Esophagus (tissue), 2 donors: Measurements from ENCODE around the gene ARGFX. TPM values are rescaled to one million over a fixed set of nuclear protein-coding genes. Genes with fewer than 3 reads are reported as not detected.
"Not testable (repeated sequence)": the region's sequence is repeated elsewhere in the genome, so short reads cannot be mapped to it uniquely, and the experiment has no call there.

Source experiments
- H3K27ac ChIP-seq, 2 donors: one replicate each; pipeline ENCODE4 v1.5.1; 2013; ENCODE audit warnings: low read depth in 2 of 2, mild to moderate bottlenecking in 2 of 2, inconsistent platforms in 1 of 2, low read length in 1 of 2, moderate library complexity in 1 of 2
- H3K27me3 ChIP-seq, 2 donors: one replicate each; pipeline ENCODE4 v1.6.1; 2013; ENCODE audit warnings: low read length in 2 of 2, control low read depth in 1 of 2, mild to moderate bottlenecking in 1 of 2; ENCODE audit not compliant: insufficient read depth in 2 of 2, control insufficient read depth in 1 of 2
- H3K36me3 ChIP-seq, 2 donors: one replicate each; pipeline ENCODE4 v1.6.1; 2013; ENCODE audit warnings: low read length in 1 of 2; ENCODE audit not compliant: control insufficient read depth in 2 of 2, insufficient read depth in 2 of 2
- H3K4me1 ChIP-seq, 2 donors: one replicate each; pipeline ENCODE4 v1.6.1; 2013; ENCODE audit warnings: low read length in 1 of 2; ENCODE audit not compliant: control insufficient read depth in 2 of 2, insufficient read depth in 2 of 2
- H3K4me3 ChIP-seq, 2 donors: one replicate each; pipeline ENCODE4 v1.5.1; 2013; ENCODE audit warnings: low read length in 2 of 2, mild to moderate bottlenecking in 2 of 2, low read depth in 1 of 2, moderate library complexity in 1 of 2
- H3K9me3 ChIP-seq, 2 donors: one replicate each; pipeline ENCODE4 v1.6.1; 2013; ENCODE audit warnings: mild to moderate bottlenecking in 2 of 2, low read depth in 1 of 2, low read length in 1 of 2, moderate library complexity in 1 of 2; ENCODE audit not compliant: control insufficient read depth in 2 of 2, insufficient read depth in 1 of 2
- WGBS, 2 donors: extraction: QIAGEN DNeasy Blood & Tissue Kit; methylation state at CpG; one replicate each; pipeline ENCODE4 v1.1.7; 2013; 5-methylcytosine and 5-hydroxymethylcytosine counted together
- polyA plus RNA-seq, 2 donors: library from polyadenylated mRNA; stranded (reverse); fragments of 200-250 nt; gene quantifications; one replicate each; pipeline ENCODE4 v1.2.3, GENCODE V29; 2013
- donor health status: healthy with polysubstance abuse.
- donor health status: Bipolar disorder and iron deficiency.

ARGFX gene
- polyA plus RNA-seq, 2 donors, result not detected

DNA sequence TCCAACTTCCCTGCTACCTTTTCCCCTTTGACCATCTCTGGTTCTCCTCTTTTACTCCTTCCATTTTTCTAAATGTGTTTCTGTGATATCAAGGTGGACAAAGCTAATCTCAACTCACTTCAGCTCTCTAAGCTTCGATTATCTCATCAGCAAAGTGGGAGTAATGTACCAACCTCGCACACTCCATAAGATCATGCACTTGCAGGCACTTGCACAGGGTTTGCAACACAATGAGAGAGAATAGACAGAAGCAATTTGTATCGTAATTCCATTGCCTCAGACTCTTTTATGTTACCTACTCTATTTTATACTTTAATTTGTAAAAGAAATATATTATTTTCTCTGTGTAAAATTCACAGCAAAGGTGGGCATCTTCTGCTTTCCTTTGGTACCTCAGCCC, 15.0 kb upstream of the ARGFX start:
- Histone ChIP-seq H3K36me3 (no peaks in the 10 kb centered on the region), H3K27me3 (no peaks in the 10 kb centered on the region), H3K4me3 (no peak overlapping the region), H3K4me1 (no peaks in the 10 kb centered on the region), H3K27ac (no peak overlapping the region), H3K9me3 (no peaks in the 10 kb centered on the region)
- 75 to 84% methylated on average over 3 of the region's 3 CpGs for whole genome bisulfite sequencing, 2 donors

GRCh38 chr3:121557426-121557934, 10.3 kb upstream of the ARGFX start:
- Histone ChIP-seq H3K36me3 (no peaks in the 10 kb centered on the region), H3K4me1 (no peaks in the 10 kb centered on the region), H3K27ac (no peak overlapping the region), H3K4me3 (no peak overlapping the region), H3K9me3 (no peaks in the 10 kb centered on the region), H3K27me3 (no peaks in the 10 kb centered on the region)
- 89% methylated on average over 5 of the region's 5 CpGs for WGBS, 2 donors

GRCh38 chr3:121562148-121562547, 5.6 kb upstream of the ARGFX start:
- no peaks in the 10 kb centered on the region for H3K9me3 ChIP-seq
- H3K27me3 ChIP-seq, result no peaks in the 10 kb centered on the region
- no peaks in the 10 kb centered on the region for H3K36me3 ChIP-seq
- no peaks in the 10 kb centered on the region for H3K4me1 ChIP-seq
- no peak overlapping the region for H3K27ac ChIP-seq
- no peak overlapping the region for H3K4me3 ChIP-seq

- Histone ChIP-seq H3K27me3 (no peaks in the 10 kb centered on the region), H3K36me3 (no peaks in the 10 kb centered on the region), H3K4me1 (no peaks in the 10 kb centered on the region), H3K27ac (no peak overlapping the region), H3K9me3 (no peaks in the 10 kb centered on the region), H3K4me3 (no peak overlapping the region)
- WGBS, 2 donors, result 64 to 77% methylated on average over 9 of the region's 9 CpGs
Observed at GRCh38 chr3:121566773-121567172, 976 bp upstream of the ARGFX start.

GRCh38 chr3:121574449-121574848, 6.7 kb downstream of the ARGFX start:
- Histone ChIP-seq H3K9me3 (no peaks in the 10 kb centered on the region), H3K36me3 (no peaks in the 10 kb centered on the region), H3K4me3 (no peak overlapping the region), H3K27me3 (no peaks in the 10 kb centered on the region), H3K4me1 (no peaks in the 10 kb centered on the region), H3K27ac (no peak overlapping the region)
- 40 to 51% methylated on average over 6 of the region's 6 CpGs for WGBS, 2 donors

DNA sequence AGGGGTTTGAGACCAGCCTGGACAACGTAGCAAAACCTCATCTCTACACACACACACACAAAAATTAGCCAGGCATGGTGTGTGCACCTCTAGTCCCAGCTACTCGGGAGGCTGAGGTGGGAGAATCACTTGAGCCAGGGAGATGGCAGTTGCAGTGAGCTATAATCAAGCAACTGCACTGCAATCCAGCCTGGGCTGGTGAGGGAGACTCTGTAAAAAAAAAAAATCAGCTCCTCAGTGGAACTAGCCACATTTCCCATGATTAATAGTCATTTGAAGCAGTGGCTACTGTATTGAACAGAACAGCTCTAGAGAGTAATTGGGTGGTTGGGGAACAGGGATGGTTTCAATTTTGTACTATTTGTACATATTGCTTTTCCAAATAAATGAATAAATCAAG, 13.9 kb downstream of the ARGFX start:
- H3K36me3 ChIP-seq, result no peaks in the 10 kb centered on the region
- no peak overlapping the region for H3K4me3 ChIP-seq
- no peaks in the 10 kb centered on the region for H3K27me3 ChIP-seq
- no peaks in the 10 kb centered on the region for H3K9me3 ChIP-seq
- no peak overlapping the region for H3K27ac ChIP-seq
- H3K4me1 ChIP-seq, result no peaks in the 10 kb centered on the region
- whole genome bisulfite sequencing, 2 donors, result 68% methylated on average over 2 of the region's 2 CpGs

DNA sequence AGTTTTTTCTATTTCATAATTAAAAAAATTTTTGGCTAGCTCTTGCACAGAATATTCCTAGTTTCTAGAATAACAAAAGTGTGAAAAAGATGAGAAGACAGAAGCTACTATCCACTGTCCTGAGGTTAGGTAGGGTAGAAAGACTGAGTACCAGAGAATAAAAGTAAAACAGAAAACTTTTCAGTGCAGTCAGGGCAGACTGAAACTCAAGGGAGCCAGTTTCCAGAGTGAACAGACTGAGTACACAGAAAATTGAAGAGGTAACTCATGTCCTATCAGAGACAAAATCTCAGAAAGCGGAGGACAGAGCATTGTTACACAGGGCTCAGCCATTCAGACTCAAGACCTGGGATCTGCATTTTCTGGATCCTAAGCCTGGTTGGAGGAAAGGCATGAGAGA, 16.7 kb downstream of the ARGFX start:
- Histone ChIP-seq H3K27me3 (no peaks in the 10 kb centered on the region), H3K4me3 (no peak overlapping the region), H3K27ac (no peak overlapping the region), H3K9me3 (no peaks in the 10 kb centered on the region), H3K4me1 (no peaks in the 10 kb centered on the region), H3K36me3 (no peaks in the 10 kb centered on the region)
- 87 to 88% methylated on average over 1 of the region's 1 CpG for WGBS, 2 donors

GRCh38 chr3:121592856-121593702, 25.3 kb downstream of the ARGFX start, which contains the start of gene FBXO40:
TSS of gene FBXO40 (plus strand) at chr3:121593379. CDS start at chr3:121620576, 27,197 bp downstream.
- Histone ChIP-seq H3K4me1 (no peaks in the 10 kb centered on the region), H3K27me3 (no peaks in the 10 kb centered on the region), H3K4me3 (no peak within 1 kb of the TSS), H3K36me3 (no peaks in the 10 kb centered on the region), H3K9me3 (no peaks in the 10 kb centered on the region), H3K27ac (no peak within 1 kb of the TSS)
- WGBS, 2 donors, result 50 to 58% methylated on average over 11 of the region's 11 CpGs

GRCh38 chr3:121593806-121594205, 26.1 kb downstream of the ARGFX start:
- not testable (repeated sequence) for H3K27ac ChIP-seq, H3K4me3 ChIP-seq, H3K9me3 ChIP-seq, H3K27me3 ChIP-seq, H3K4me1 ChIP-seq, H3K36me3 ChIP-seq
- WGBS, 2 donors, result 93 to 94% methylated on average over 4 of the region's 4 CpGs

DNA sequence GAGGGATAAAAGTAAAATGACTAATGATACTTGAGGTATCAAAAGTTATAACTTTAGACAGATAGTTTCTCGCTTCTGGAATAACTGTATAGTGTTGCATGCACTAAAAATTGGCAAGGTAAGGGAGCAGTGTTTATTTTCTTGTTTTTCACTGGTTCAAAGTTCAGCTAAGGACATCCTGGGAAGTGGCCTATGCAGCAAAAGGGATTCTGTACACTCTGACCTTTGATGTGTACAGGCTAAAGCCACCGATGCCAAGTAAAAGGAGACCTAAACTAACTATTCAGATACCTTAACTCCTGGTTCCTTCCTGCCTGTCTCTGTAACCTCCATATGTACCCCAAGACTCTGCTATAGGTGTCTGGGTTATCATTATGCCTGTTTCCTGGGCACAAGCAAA, 27.1 kb downstream of the ARGFX start:
- Histone ChIP-seq H3K4me1 (no peaks in the 10 kb centered on the region), H3K36me3 (no peaks in the 10 kb centered on the region), H3K27ac (no peak overlapping the region), H3K4me3 (no peak overlapping the region), H3K27me3 (no peaks in the 10 kb centered on the region), H3K9me3 (no peaks in the 10 kb centered on the region)
- 73 to 77% methylated on average over 2 of the region's 2 CpGs for WGBS, 2 donors
